Neural cell (in vitro differentiated cells): ENCODE results near the gene GH1. TPM values are rescaled to one million over a fixed set of nuclear protein-coding genes. Genes with fewer than 3 reads are reported as not detected.

Experiments used
- H2AFZ ChIP-seq: fragments of 200-600, 300-800 bp; sonication (generic), shearing (Covaris generic); 2 replicates; pipeline ENCODE4 v1.6.0; 2014; ENCODE audit warnings: low read depth, mild to moderate bottlenecking, antibody characterized with exemption, low read length, moderate library complexity
- H3F3A ChIP-seq: fragments of 200-600 bp; shearing (Covaris generic); 2 replicates; pipeline ENCODE4 v1.6.1; 2016; ENCODE audit warnings: mild to moderate bottlenecking, moderate library complexity, mixed read lengths, antibody characterized with exemption, low read length; ENCODE audit not compliant: insufficient read depth, poor library complexity, severe bottlenecking
- H3K27ac ChIP-seq: fragments of 200-600, 300-800 bp; sonication (generic), shearing (Covaris generic); 2 replicates; pipeline ENCODE4 v1.5.1; 2014; ENCODE audit warnings: mild to moderate bottlenecking, low read length, moderate library complexity
- H3K27me3 ChIP-seq: fragments of 300-800, 200-600 bp; sonication (generic), shearing (Covaris generic); 2 replicates; pipeline ENCODE4 v1.6.0; 2014; ENCODE audit warnings: mild to moderate bottlenecking, low read depth, low read length, moderate library complexity; ENCODE audit not compliant: insufficient read depth
- H3K36me3 ChIP-seq: fragments of 300-800, 200-600 bp; sonication (generic), shearing (Covaris generic); 2 replicates; pipeline ENCODE4 v1.5.1; 2014; ENCODE audit warnings: mild to moderate bottlenecking, antibody characterized with exemption, low read length, moderate library complexity; ENCODE audit not compliant: insufficient read depth
- H3K4me2 ChIP-seq: fragments of 300-800, 200-600 bp; sonication (generic), shearing (Covaris generic); 2 replicates; pipeline ENCODE4 v1.6.0; 2014; ENCODE audit warnings: mild to moderate bottlenecking, low read length
- H3K4me3 ChIP-seq: fragments of 300-800, 200-600 bp; sonication (generic), shearing (Covaris generic); 2 replicates; pipeline ENCODE4 v1.5.1; 2014; ENCODE audit warnings: mild to moderate bottlenecking, low read length, moderate library complexity
- H3K79me2 ChIP-seq: fragments of 200-600 bp; shearing (Covaris generic); replicated peaks from 2 replicates; pipeline ENCODE4 v1.6.0; 2014; ENCODE audit warnings: mild to moderate bottlenecking, low read length, moderate library complexity; ENCODE audit not compliant: insufficient read depth
- H3K9ac ChIP-seq: fragments of 300-800, 200-600 bp; sonication (generic), shearing (Covaris generic); 2 replicates; pipeline ENCODE4 v1.6.1; 2016; ENCODE audit warnings: mild to moderate bottlenecking, low read length, mixed read lengths
- H3K9me2 ChIP-seq: fragments of 200-600 bp; shearing (Covaris generic); 2 replicates; pipeline ENCODE4 v1.6.1; 2016; ENCODE audit warnings: mild to moderate bottlenecking, low read length, mixed read lengths; ENCODE audit not compliant: insufficient read depth
- H3K9me3 ChIP-seq: fragments of 200-600, 300-800 bp; sonication (generic), shearing (Covaris generic); 2 replicates; pipeline ENCODE4 v1.6.1; 2016; ENCODE audit warnings: mild to moderate bottlenecking, mixed run types, low read length, moderate library complexity, mixed read lengths
- H4K20me1 ChIP-seq: fragments of 200-600 bp; shearing (Covaris generic); 2 replicates; pipeline ENCODE4 v1.6.1; 2016; ENCODE audit warnings: mild to moderate bottlenecking, mixed run types; ENCODE audit not compliant: insufficient read depth
- EP300 ChIP-seq: fragments of 450-650 bp; conservative IDR thresholded peaks from 2 replicates; pipeline ENCODE4 v1.6.1; 2014; ENCODE audit warnings: antibody characterized with exemption, mild to moderate bottlenecking, moderate library complexity; ENCODE audit not compliant: poor library complexity, severe bottlenecking
- EZH2 ChIP-seq: fragments of 200-600, 300-800 bp; shearing (Covaris generic), sonication (generic); IDR thresholded peaks from 2 replicates; pipeline ENCODE4 v1.6.1; 2014; ENCODE audit warnings: antibody characterized with exemption, low read length, borderline replicate concordance, mild to moderate bottlenecking; ENCODE audit not compliant: insufficient read depth, poor library complexity, severe bottlenecking
- MXI1 ChIP-seq: fragments of 450-650 bp; conservative IDR thresholded peaks from 2 replicates; pipeline ENCODE4 v1.6.1; 2014; ENCODE audit warnings: antibody characterized with exemption, mild to moderate bottlenecking; ENCODE audit not compliant: poor library complexity, severe bottlenecking
- POLR2AphosphoS5 ChIP-seq: IDR thresholded peaks from 2 replicates; pipeline ENCODE4 v1.6.1; 2012
- RAD21 ChIP-seq: fragments of 450-650 bp; conservative IDR thresholded peaks from 2 replicates; pipeline ENCODE4 v1.6.1; 2014; ENCODE audit warnings: antibody characterized with exemption, mild to moderate bottlenecking, moderate library complexity
- REST ChIP-seq: IDR thresholded peaks from 2 replicates; pipeline ENCODE4 v1.6.1; 2012; ENCODE audit warnings: borderline replicate concordance
- SMC3 ChIP-seq: fragments of 450-650 bp; conservative IDR thresholded peaks from 2 replicates; pipeline ENCODE4 v1.6.1; 2014; ENCODE audit warnings: antibody characterized with exemption, mild to moderate bottlenecking, moderate library complexity; ENCODE audit not compliant: poor library complexity
- TAF1 ChIP-seq: IDR thresholded peaks from 2 replicates; pipeline ENCODE4 v1.6.1; 2012; ENCODE audit warnings: low read depth
- polyA plus RNA-seq: library from polyadenylated mRNA; depleted of rRNA; stranded (reverse); fragments of >200 nt; gene quantifications from 2 replicates; pipeline ENCODE4 v1.2.3, GENCODE V29; 2014
- TF ChIP-seq, protein P1 (sequence below): fragments of 450-650 bp; IDR thresholded peaks from 2 replicates; pipeline ENCODE4 v1.5.1; 2014; ENCODE audit warnings: antibody characterized with exemption, mild to moderate bottlenecking, moderate library complexity; ENCODE audit not compliant: poor library complexity, severe bottlenecking

The GH1 gene
- polyA plus RNA-seq, 1 donor from 2014 or later = not detected

DNA sequence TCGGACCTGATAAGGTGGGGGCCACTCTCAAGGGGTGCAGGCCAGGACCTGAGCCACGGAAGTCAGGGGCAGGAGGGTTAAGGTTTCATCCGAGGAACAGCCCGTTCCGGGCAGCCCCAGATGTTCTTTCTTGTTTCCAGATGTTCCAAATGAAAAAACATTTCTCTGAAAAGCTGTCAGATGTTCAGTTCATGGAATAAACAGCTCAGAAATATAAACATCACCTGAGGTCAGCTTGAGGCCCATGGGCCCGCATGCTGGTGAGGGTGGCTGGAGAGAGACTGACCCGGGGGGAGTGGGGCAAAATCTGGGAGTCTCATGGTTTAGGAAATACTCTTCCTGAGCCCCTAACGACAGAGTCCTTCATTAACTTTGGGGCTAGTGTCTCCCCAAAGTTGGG is 15.0 kb upstream of the GH1 start:
- no peaks in the 10 kb centered on the region for H3K27me3 ChIP-seq
- TF ChIP-seq EZH2 (no peak), SMC3 (no peak)
- H3K4me2 ChIP-seq = no peak overlapping the region
- H3K9me3 ChIP-seq = no peaks in the 10 kb centered on the region
- no peaks in the 10 kb centered on the region for H3K9me2 ChIP-seq
- H3K9ac ChIP-seq = no peak overlapping the region
- no peaks in the 10 kb centered on the region for H4K20me1 ChIP-seq
- no peak overlapping the region for H2AFZ ChIP-seq
- H3K27ac ChIP-seq = no peak overlapping the region
- H3F3A ChIP-seq = no peaks in the 10 kb centered on the region
- H3K4me3 ChIP-seq = no peak overlapping the region
- no peaks in the 10 kb centered on the region for H3K36me3 ChIP-seq
- H3K79me2 ChIP-seq = no peaks in the 10 kb centered on the region

- H2AFZ ChIP-seq = no peak overlapping the region
- H4K20me1 ChIP-seq = no peaks in the 10 kb centered on the region
- H3K27me3 ChIP-seq = no peaks in the 10 kb centered on the region
- H3K36me3 ChIP-seq = no peaks in the 10 kb centered on the region
- H3K4me3 ChIP-seq = no peak overlapping the region
- no peak overlapping the region for H3K9ac ChIP-seq
- H3K4me2 ChIP-seq = no peak overlapping the region
- H3K9me3 ChIP-seq = no peaks in the 10 kb centered on the region
- H3K79me2 ChIP-seq = no peaks in the 10 kb centered on the region
- TF ChIP-seq REST (no peak), MXI1 (no peak), EZH2 (no peak), TAF1 (no peak), POLR2AphosphoS5 (no peak), RAD21 (no peak), SMC3 (no peak), EP300 (no peak)
- TF ChIP-seq, protein P1, sequence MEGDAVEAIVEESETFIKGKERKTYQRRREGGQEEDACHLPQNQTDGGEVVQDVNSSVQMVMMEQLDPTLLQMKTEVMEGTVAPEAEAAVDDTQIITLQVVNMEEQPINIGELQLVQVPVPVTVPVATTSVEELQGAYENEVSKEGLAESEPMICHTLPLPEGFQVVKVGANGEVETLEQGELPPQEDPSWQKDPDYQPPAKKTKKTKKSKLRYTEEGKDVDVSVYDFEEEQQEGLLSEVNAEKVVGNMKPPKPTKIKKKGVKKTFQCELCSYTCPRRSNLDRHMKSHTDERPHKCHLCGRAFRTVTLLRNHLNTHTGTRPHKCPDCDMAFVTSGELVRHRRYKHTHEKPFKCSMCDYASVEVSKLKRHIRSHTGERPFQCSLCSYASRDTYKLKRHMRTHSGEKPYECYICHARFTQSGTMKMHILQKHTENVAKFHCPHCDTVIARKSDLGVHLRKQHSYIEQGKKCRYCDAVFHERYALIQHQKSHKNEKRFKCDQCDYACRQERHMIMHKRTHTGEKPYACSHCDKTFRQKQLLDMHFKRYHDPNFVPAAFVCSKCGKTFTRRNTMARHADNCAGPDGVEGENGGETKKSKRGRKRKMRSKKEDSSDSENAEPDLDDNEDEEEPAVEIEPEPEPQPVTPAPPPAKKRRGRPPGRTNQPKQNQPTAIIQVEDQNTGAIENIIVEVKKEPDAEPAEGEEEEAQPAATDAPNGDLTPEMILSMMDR = no peak
- H3F3A ChIP-seq = no peaks in the 10 kb centered on the region
- no peak overlapping the region for H3K27ac ChIP-seq
- no peaks in the 10 kb centered on the region for H3K9me2 ChIP-seq
Observed at GRCh38 chr17:63932721-63933120, 14.1 kb upstream of the GH1 start.

DNA sequence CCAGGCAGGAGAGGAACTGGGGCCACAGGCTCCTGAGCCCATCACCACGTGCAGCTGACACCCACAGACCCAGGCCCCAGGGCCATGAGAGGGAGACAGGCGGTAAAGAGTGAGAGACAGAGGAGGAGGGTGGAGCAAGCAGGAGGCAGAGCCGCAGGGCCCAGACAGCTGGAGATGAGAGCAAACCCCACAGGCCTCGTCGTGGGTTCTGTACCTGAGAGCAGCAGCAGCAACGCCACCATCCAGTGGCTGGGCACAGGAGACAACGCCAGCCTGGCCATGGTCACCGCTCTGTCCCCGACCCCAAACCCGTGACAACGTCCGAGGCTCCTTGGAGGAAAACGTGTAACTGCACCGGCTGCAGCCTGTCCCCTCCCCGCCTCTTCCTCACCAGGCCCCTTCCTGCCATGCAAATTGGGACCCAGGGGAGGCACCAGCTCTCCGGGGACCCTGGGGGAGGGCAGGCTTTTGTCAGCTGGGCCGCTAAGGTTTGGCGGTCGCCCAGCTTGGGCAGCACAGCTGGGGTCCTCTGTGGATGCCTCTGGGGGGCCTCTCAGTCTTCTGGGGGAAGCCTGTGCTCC is 13.4 kb upstream of the GH1 start, which contains the start of gene CD79B:
Gene CD79B, minus strand, starts transcription at position 351 of the 581 bp plus-strand sequence. Its CDS starts 70 bp downstream, at position 281.
- Histone ChIP-seq H3F3A (no peaks in the 10 kb centered on the region), H3K36me3 (no peaks in the 10 kb centered on the region), H3K27me3 (no peaks in the 10 kb centered on the region), H4K20me1 (no peaks in the 10 kb centered on the region), H3K9me3 (no peaks in the 10 kb centered on the region), H3K27ac (no peak within 1 kb of the TSS), H3K9me2 (no peaks in the 10 kb centered on the region), H3K9ac (no peak within 1 kb of the TSS), H3K4me2 (no peak within 1 kb of the TSS), H3K79me2 (no peaks in the 10 kb centered on the region), H3K4me3 (no peak within 1 kb of the TSS), H2AFZ (no peak within 1 kb of the TSS)
- no peak for TF ChIP-seq TAF1
